GM12873 (cell line): ENCODE data around the gene AGAP1.

Experiments
- CTCF ChIP-seq: IDR thresholded peaks from 2 replicates; pipeline ENCODE4 v1.5.1; 2012; ENCODE audit warnings: low read depth, mild to moderate bottlenecking, moderate library complexity, low read length, control low read depth; ENCODE audit not compliant: insufficient read depth; ENCODE audit errors: missing control alignments

AGAP1 gene

GRCh38 chr2:235675678-235676535 is 182.1 kb downstream of the AGAP1 start:
- TF ChIP-seq CTCF: no peak

GRCh38 chr2:235676536-235676799 is 182.6 kb downstream of the AGAP1 start:
- TF ChIP-seq CTCF: no peak

GRCh38 chr2:235677276-235677788 is 183.5 kb downstream of the AGAP1 start:
- TF ChIP-seq CTCF: no peak

GRCh38 chr2:235677937-235678336 is 184.1 kb downstream of the AGAP1 start:
- no peak for TF ChIP-seq CTCF

- TF ChIP-seq CTCF: no peak
Observed at GRCh38 chr2:235678712-235679111, 184.9 kb downstream of the AGAP1 start.

GRCh38 chr2:235679471-235679870 is 185.6 kb downstream of the AGAP1 start:
- TF ChIP-seq CTCF: no peak

- TF ChIP-seq CTCF: no peak
Observed at GRCh38 chr2:235685024-235685721, 191.3 kb downstream of the AGAP1 start.
